Astrocyte (in vitro differentiated cells and primary cell): ENCODE data around the gene HSPA4.

ENCODE experiments used
- EZH2 ChIP-seq: IDR thresholded peaks from 2 replicates; pipeline ENCODE4 v1.6.1; 2012; ENCODE audit warnings: mild to moderate bottlenecking, low read length, inconsistent platforms; ENCODE audit not compliant: insufficient read depth
- TF ChIP-seq, protein P1 (sequence below): IDR thresholded peaks from 2 replicates; pipeline ENCODE4 v1.5.1; 2011; ENCODE audit warnings: low read depth, mild to moderate bottlenecking, inconsistent platforms, low read length, moderate library complexity; ENCODE audit not compliant: insufficient read depth

DNA sequence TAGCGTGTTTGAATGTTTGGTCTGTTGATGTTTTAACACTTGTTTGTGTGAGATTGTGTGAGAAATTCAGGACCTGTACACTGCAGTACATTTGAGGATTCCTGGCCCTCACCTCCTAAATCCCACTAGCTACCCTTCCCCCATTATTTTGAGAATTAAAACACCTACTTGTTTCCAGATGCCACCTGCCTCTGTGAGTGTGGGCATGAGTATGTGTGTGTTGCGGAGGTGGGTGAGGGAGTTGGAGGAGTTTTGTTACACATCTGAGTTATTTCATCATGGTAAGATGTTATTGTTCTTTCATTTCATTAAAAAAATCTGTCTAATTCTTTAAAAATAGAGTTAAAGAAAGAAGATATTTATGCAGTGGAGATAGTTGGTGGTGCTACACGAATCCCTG lies 36.3 kb downstream of the HSPA4 start:
- no peak for TF ChIP-seq EZH2
- TF ChIP-seq, protein P1, sequence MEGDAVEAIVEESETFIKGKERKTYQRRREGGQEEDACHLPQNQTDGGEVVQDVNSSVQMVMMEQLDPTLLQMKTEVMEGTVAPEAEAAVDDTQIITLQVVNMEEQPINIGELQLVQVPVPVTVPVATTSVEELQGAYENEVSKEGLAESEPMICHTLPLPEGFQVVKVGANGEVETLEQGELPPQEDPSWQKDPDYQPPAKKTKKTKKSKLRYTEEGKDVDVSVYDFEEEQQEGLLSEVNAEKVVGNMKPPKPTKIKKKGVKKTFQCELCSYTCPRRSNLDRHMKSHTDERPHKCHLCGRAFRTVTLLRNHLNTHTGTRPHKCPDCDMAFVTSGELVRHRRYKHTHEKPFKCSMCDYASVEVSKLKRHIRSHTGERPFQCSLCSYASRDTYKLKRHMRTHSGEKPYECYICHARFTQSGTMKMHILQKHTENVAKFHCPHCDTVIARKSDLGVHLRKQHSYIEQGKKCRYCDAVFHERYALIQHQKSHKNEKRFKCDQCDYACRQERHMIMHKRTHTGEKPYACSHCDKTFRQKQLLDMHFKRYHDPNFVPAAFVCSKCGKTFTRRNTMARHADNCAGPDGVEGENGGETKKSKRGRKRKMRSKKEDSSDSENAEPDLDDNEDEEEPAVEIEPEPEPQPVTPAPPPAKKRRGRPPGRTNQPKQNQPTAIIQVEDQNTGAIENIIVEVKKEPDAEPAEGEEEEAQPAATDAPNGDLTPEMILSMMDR, result no peak
